Upper lobe of left lung (tissue), 6 donors: ENCODE data around the gene TAGLN2. TPM values are rescaled to one million over a fixed set of nuclear protein-coding genes. Genes with fewer than 3 reads are reported as not detected.

Experiments used
- ATAC-seq, 2 donors: fragments of 200-7000 bp; cut with Tn5 transposase; one replicate each; pipeline ENCODE4 v1.9.1; 2022; ENCODE audit warnings: mild to moderate bottlenecking in 2 of 2, moderate library complexity in 2 of 2; ENCODE audit not compliant: low FRiP score in 2 of 2
- DNase-seq, 2 donors: peaks; one replicate each; pipeline ENCODE4 v3.0.0-alpha.2; 2019 to 2020
- H3K27ac ChIP-seq, 4 donors: fragments of 200-600 bp; sonication (generic); one replicate each; pipeline ENCODE4 v1.5.1; 2016 to 2019
- H3K27me3 ChIP-seq, 4 donors: fragments of 200-600 bp; sonication (generic); one replicate each; pipeline ENCODE4 v1.5.1; 2017 to 2019
- H3K36me3 ChIP-seq, 4 donors: fragments of 200-600 bp; sonication (generic); one replicate each; pipeline ENCODE4 v1.5.1; 2016 to 2019
- H3K4me1 ChIP-seq, 4 donors: fragments of 200-600 bp; sonication (generic); one replicate each; pipeline ENCODE4 v1.5.1; 2018 to 2019
- H3K4me3 ChIP-seq, 4 donors: fragments of 200-600 bp; sonication (generic); one replicate each; pipeline ENCODE4 v1.5.1; 2017 to 2019; ENCODE audit warnings: mild to moderate bottlenecking in 2 of 4, moderate library complexity in 1 of 4
- H3K9me3 ChIP-seq, 4 donors: fragments of 200-600 bp; sonication (generic); one replicate each; pipeline ENCODE4 v1.5.1; 2018 to 2019
- EP300 ChIP-seq, 4 donors: sonication (generic); formaldehyde crosslinking; IDR thresholded peaks; one replicate each; pipeline ENCODE4 v1.5.1; 2017; ENCODE audit warnings: antibody characterized with exemption in 4 of 4, control low read depth in 2 of 4
- POLR2A ChIP-seq, 4 donors: fragments of 450-650 bp; IDR thresholded peaks; one replicate each; pipeline ENCODE4 v1.5.1; 2016 to 2017; ENCODE audit warnings: antibody characterized with exemption in 4 of 4, mild to moderate bottlenecking in 2 of 4
- POLR2AphosphoS5 ChIP-seq, 2 donors: sonication (generic); formaldehyde crosslinking; IDR thresholded peaks; one replicate each; pipeline ENCODE4 v1.5.1; 2017; ENCODE audit warnings: antibody characterized with exemption in 2 of 2
- WGBS, 2 donors: methylation state at CpG; one replicate each; pipeline ENCODE4 v1.1.5; 2017 to 2018; 5-methylcytosine and 5-hydroxymethylcytosine counted together
- total RNA-seq, 6 donors: library from RNA; depleted of rRNA in 4 of 6; stranded (reverse); fragments of >200 nt in 4 of 6; gene quantifications; one replicate each; pipeline versions ENCODE4 v1.1.0 to v1.2.1, GENCODE V29; 2016 to 2021
- TF ChIP-seq, protein P1 (sequence below), 6 experiments: fragments of 450-650 bp in 4 of 6; fragments of 200-600 bp in 2 of 6; sonication (generic) in 2 of 6; IDR thresholded peaks; one replicate each; pipeline ENCODE4 v1.5.1; 2016 to 2019; ENCODE audit warnings: antibody characterized with exemption in 6 of 6
- donor health status: DM: no; HTN: no; CAD: no; lungs with moderate emphysema.
- donor health status: DM: no; HTN: yes; CAD: no; lungs with severe emphysema.

The TAGLN2 gene
- total RNA-seq, 6 donors from 2014 or later, result 167 to 1,014 (median 605) TPM

DNA sequence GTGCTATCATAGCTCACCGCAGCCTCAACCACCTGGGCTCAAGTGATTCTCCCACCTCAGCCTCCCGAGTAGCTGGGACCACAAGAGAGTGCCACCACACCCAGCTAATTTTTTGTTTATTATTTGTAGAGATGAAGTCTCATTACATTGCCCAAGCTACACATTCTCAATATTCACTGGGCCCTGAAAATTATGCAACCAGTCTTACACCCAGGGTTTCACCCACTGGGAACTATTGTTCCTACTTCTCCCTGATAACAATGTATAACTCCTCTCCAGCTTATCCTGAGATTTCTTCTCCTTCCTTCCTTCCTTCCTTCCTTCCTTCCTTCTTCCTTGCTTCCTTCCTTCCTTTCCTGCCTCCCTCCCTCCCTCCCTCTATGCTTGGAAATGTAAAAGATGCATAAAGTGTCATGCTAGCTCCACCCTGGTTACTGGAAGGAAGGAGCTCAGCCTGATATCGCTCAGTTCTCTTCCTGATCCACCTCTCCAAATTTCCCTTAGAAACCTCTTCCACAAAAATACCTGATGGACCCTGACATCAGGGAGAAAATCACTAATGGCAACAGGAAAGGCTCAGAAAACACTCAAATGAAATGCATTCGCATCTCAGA lies 51.7 kb downstream of the TAGLN2 start:
- ATAC-seq (no peak), DNase-seq (no peak)
- TF ChIP-seq, protein P1, sequence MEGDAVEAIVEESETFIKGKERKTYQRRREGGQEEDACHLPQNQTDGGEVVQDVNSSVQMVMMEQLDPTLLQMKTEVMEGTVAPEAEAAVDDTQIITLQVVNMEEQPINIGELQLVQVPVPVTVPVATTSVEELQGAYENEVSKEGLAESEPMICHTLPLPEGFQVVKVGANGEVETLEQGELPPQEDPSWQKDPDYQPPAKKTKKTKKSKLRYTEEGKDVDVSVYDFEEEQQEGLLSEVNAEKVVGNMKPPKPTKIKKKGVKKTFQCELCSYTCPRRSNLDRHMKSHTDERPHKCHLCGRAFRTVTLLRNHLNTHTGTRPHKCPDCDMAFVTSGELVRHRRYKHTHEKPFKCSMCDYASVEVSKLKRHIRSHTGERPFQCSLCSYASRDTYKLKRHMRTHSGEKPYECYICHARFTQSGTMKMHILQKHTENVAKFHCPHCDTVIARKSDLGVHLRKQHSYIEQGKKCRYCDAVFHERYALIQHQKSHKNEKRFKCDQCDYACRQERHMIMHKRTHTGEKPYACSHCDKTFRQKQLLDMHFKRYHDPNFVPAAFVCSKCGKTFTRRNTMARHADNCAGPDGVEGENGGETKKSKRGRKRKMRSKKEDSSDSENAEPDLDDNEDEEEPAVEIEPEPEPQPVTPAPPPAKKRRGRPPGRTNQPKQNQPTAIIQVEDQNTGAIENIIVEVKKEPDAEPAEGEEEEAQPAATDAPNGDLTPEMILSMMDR (IDR thresholded peaks at IDR 0.05), result no peak
- TF ChIP-seq EP300 (IDR thresholded peaks at IDR 0.05) (no peak), POLR2A (IDR thresholded peaks at IDR 0.05) (no peak), POLR2AphosphoS5 (IDR thresholded peaks at IDR 0.05) (no peak)
- Histone ChIP-seq H3K36me3 (no peaks in the 10 kb centered on the region), H3K4me1 (peaks cover 0 to 6% (median 0%) of the 10 kb centered on the region in 4 donors), H3K27me3 (no peaks in the 10 kb centered on the region), H3K4me3 (no peak overlapping the region), H3K9me3 (no peaks in the 10 kb centered on the region), H3K27ac (no peak overlapping the region)
- WGBS, 2 donors, result 89 to 90% methylated on average over 4 of the region's 4 CpGs

DNA sequence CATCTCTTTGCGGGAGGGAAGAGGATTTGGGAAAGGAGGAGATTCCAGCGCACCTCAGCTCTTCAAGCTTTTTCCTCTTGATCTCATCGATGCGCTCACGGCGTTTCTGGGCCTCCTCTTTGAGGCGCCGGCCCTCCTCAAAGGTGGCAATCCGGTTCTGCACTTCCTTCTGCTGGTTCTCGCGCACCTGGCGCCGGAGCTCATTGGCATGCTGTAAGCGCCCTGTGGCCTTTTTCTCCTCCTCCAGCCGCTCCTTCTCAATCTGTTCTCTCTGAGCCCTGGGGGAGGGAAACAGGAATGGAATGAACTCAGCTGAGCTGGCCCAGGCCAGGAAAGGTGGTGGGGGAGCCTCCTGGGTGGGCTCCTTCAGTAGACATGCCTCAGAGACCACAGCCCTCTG lies 52.4 kb downstream of the TAGLN2 start:
- H3K4me3 ChIP-seq, result no peak overlapping the region
- WGBS, 2 donors, result 83 to 88% methylated on average over 8 to 15 of the region's 15 CpGs
- H3K4me1 ChIP-seq, result peaks cover 0 to 7% (median 5%) of the 10 kb centered on the region in 4 donors
- H3K36me3 ChIP-seq, result no peaks in the 10 kb centered on the region
- no peaks in the 10 kb centered on the region for H3K9me3 ChIP-seq
- no peak overlapping the region for H3K27ac ChIP-seq
- no peaks in the 10 kb centered on the region for H3K27me3 ChIP-seq
- DNase-seq (peak in 1 of 2 donors; percentile 40), ATAC-seq (no peak)
- TF ChIP-seq EP300 (IDR thresholded peaks at IDR 0.05), result no peak
- TF ChIP-seq, protein P1 (IDR thresholded peaks at IDR 0.05), result no peak
- TF ChIP-seq POLR2AphosphoS5 (IDR thresholded peaks at IDR 0.05), result no peak
- TF ChIP-seq POLR2A (IDR thresholded peaks at IDR 0.05), result no peak

DNA sequence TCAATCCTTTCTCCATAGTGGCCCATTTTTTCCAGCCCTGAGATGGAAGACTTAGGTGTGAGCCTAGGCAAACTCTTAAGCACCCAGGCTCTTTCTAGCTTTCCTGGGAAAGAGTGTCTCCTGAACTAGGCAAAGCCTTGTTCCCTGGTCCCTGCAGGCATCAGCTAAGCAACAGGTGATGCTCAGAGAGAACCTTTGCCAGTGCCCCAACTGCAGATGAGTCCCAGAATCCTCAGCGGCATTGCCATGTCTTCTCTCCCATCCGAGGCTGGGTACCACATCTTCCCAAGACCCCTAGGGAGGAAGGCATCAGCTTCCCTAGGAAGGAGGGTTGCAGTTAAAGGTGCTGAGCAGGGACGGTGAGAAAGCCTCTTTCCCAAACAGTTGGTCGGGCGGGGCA lies 54.6 kb downstream of the TAGLN2 start:
- no peaks in the 10 kb centered on the region for H3K27me3 ChIP-seq
- 92 to 93% methylated on average over 4 to 5 of the region's 5 CpGs for WGBS, 2 donors
- no peak for DNase-seq
- no peaks in the 10 kb centered on the region for H3K9me3 ChIP-seq
- no peak overlapping the region for H3K27ac ChIP-seq
- TF ChIP-seq, protein P1 (IDR thresholded peaks at IDR 0.05), result no peak
- TF ChIP-seq EP300 (IDR thresholded peaks at IDR 0.05) (no peak), POLR2A (IDR thresholded peaks at IDR 0.05) (no peak), POLR2AphosphoS5 (IDR thresholded peaks at IDR 0.05) (no peak)
- ATAC-seq, result no peak
- no peak overlapping the region for H3K4me3 ChIP-seq
- peaks cover 0 to 11% (median 8%) of the 10 kb centered on the region in 4 donors for H3K4me1 ChIP-seq
- H3K36me3 ChIP-seq, result no peaks in the 10 kb centered on the region

DNA sequence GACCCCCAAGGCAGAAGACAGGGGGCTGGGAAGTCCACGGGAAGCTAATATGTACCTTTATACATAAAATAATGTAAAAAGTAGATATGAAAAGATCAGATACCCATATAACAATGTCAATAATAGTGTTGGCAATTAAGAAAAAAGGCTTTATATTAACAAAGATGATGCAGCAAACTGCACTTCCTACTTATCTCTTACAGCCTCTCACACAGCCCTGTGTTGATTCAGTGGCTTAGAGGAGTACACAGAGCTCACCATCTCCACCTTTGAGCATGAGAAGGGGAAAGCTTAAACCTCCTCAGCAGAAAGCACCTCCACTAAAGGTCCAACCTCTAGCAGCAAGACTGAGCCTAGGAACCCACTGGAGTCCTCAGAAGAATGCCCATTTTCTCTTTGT lies 55.7 kb downstream of the TAGLN2 start:
- Histone ChIP-seq H3K4me1 (peaks cover 0 to 11% (median 8%) of the 10 kb centered on the region in 4 donors), H3K36me3 (no peaks in the 10 kb centered on the region), H3K4me3 (no peak overlapping the region), H3K9me3 (no peaks in the 10 kb centered on the region), H3K27me3 (no peaks in the 10 kb centered on the region), H3K27ac (no peak overlapping the region)
- TF ChIP-seq, protein P1 (IDR thresholded peaks at IDR 0.05), result no peak
- TF ChIP-seq POLR2AphosphoS5 (IDR thresholded peaks at IDR 0.05) (no peak), EP300 (IDR thresholded peaks at IDR 0.05) (no peak), POLR2A (IDR thresholded peaks at IDR 0.05) (no peak)
- no peak for DNase-seq
- no peak for ATAC-seq
- WGBS, 2 donors, result 73 to 88% methylated on average over 1 of the region's 1 CpG

DNA sequence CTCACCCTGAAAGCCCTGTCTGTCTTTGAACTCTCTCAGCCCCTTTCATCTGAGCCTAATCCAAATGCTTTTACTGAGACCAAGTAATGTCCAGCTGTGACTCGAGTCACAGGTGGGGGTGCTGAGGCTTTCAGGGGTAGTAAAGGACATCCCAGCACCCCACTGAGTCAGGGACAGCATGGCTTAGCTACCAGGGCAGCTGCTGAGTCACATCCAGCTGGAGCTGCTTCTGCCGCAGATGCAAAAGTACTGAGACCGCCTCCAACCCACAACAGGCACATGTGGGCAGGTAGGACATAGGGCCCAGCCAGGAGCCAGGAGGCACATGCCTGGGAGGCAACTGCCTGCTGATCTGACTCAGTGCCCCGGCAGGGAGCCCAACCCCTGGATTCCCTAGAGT lies 56.1 kb downstream of the TAGLN2 start:
- ATAC-seq (no peak), DNase-seq (no peak)
- Histone ChIP-seq H3K27me3 (no peaks in the 10 kb centered on the region), H3K4me1 (peaks cover 0 to 11% (median 8%) of the 10 kb centered on the region in 4 donors), H3K9me3 (no peaks in the 10 kb centered on the region), H3K36me3 (no peaks in the 10 kb centered on the region), H3K27ac (no peak overlapping the region), H3K4me3 (no peak overlapping the region)
- TF ChIP-seq, protein P1 (IDR thresholded peaks at IDR 0.05), result no peak
- TF ChIP-seq POLR2AphosphoS5 (IDR thresholded peaks at IDR 0.05) (no peak), EP300 (IDR thresholded peaks at IDR 0.05) (no peak), POLR2A (IDR thresholded peaks at IDR 0.05) (no peak)
- WGBS, 2 donors, result 59 to 63% methylated on average over 4 of the region's 4 CpGs
